Sigmoid colon (tissue), 7 donors: ENCODE results near the gene RASA1. TPM values are rescaled to one million over a fixed set of nuclear protein-coding genes. Genes with fewer than 3 reads are reported as not detected.

Experiments used
- DNase-seq: peaks from one replicate; pipeline ENCODE4 v3.0.0-alpha.2; 2019
- H3K27ac ChIP-seq, 4 donors: fragments of 200-600 bp; sonication (generic); one replicate each; pipeline ENCODE4 v1.5.1; 2016 to 2019; ENCODE audit warnings: mild to moderate bottlenecking in 1 of 4
- H3K27me3 ChIP-seq, 3 donors: fragments of 200-600 bp; sonication (generic); one replicate each; pipeline ENCODE4 v1.5.1; 2019; ENCODE audit warnings: mild to moderate bottlenecking in 1 of 3
- H3K36me3 ChIP-seq, 4 donors: fragments of 200-600 bp; sonication (generic); one replicate each; pipeline ENCODE4 v1.5.1; 2016 to 2019
- H3K4me1 ChIP-seq, 4 donors: fragments of 200-600 bp; sonication (generic); one replicate each; pipeline ENCODE4 v1.5.1; 2017 to 2019
- H3K4me3 ChIP-seq, 4 donors: fragments of 200-600 bp; sonication (generic); one replicate each; pipeline ENCODE4 v1.5.1; 2017 to 2019; ENCODE audit warnings: mild to moderate bottlenecking in 2 of 4, moderate library complexity in 1 of 4
- H3K9me3 ChIP-seq, 4 donors: fragments of 200-600 bp in 3 of 4; sonication (generic) in 3 of 4; one replicate each; pipeline versions ENCODE4 v1.5.1 to v1.6.1; 2013 to 2019
- EP300 ChIP-seq, 4 donors: sonication (generic); formaldehyde crosslinking; IDR thresholded peaks; one replicate each; pipeline ENCODE4 v1.6.1; 2017; ENCODE audit warnings: antibody characterized with exemption in 4 of 4
- POLR2A ChIP-seq, 2 donors: fragments of 450-650 bp; IDR thresholded peaks; one replicate each; pipeline ENCODE4 v1.6.1; 2016; ENCODE audit warnings: antibody characterized with exemption in 2 of 2, mild to moderate bottlenecking in 2 of 2, moderate library complexity in 2 of 2
- POLR2AphosphoS5 ChIP-seq, 4 donors: sonication (generic); formaldehyde crosslinking; IDR thresholded peaks; one replicate each; pipeline ENCODE4 v1.6.1; 2017; ENCODE audit warnings: antibody characterized with exemption in 4 of 4
- WGBS, 2 donors: extraction: QIAGEN DNeasy Blood & Tissue Kit; methylation state at CpG; one replicate each; pipeline ENCODE4 v1.1.7; 2013; 5-methylcytosine and 5-hydroxymethylcytosine counted together
- intact Hi-C: fragments of 100-400 bp; cut with DNase I; formaldehyde crosslinking; loops from one replicate; pipeline ENCODE4 v1.15.1; 2023
- polyA plus RNA-seq, 3 donors: library from polyadenylated mRNA; stranded (reverse); fragments of 200-250 nt; gene quantifications; one replicate each; pipeline ENCODE4 v1.2.3, GENCODE V29; 2013
- total RNA-seq, 4 donors: library from RNA; depleted of rRNA; stranded (reverse); fragments of >200 nt; gene quantifications; one replicate each; pipeline ENCODE4 v1.1.0, GENCODE V29; 2016
- TF ChIP-seq, protein P1 (sequence below), 4 experiments: fragments of 450-650 bp in 3 of 4; fragments of 200-600 bp in 1 of 4; IDR thresholded peaks; one replicate each; pipeline ENCODE4 v1.5.1; 2016 to 2019; ENCODE audit warnings: antibody characterized with exemption in 4 of 4, mild to moderate bottlenecking in 3 of 4, moderate library complexity in 2 of 4
- donor health status: healthy with polysubstance abuse.
- donor health status: Bipolar disorder and iron deficiency.
- donor health status: healthy.

RASA1 gene
- total and polyA plus RNA-seq, 7 donors: 9.0 to 30.0 (median 22.7) TPM

DNA sequence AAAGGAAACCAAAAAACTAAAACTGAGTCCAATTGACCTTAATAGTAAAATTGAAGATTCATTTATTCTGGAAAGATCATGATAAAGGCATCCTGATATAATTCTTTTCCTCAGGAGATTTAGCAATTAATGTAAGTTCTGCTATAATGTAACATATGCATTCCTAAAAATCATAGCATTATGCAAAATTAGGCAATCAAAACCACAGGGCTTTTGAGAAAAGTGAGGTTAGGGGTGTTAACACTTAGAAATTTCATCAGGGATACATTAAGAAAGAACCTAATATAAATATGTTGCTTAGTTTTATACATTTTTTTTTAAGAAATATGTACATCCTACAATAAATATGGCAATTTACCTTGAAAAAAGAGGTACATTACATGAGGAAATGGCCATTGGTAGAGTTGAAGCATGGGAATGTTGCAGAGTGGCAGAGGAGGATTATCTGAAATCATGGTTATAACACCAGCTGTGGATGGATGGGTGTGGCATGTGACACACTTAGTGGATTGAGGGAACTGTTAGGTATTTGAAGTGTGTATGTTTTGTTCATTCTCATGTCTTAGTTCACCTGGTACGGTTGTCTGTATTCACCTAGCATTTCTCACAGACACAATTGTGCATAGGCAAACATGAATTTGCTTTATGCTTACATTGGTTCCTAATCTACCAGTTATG, 94.0 kb downstream of the RASA1 start:
- intact Hi-C loops: no loop called here
- Histone ChIP-seq H3K36me3 (peaks cover 0 to 42% (median 0%) of the 10 kb centered on the region in 4 donors), H3K27ac (no peak overlapping the region), H3K9me3 (no peaks in the 10 kb centered on the region), H3K4me1 (no peaks in the 10 kb centered on the region), H3K4me3 (no peak overlapping the region), H3K27me3 (no peaks in the 10 kb centered on the region)
- no peak for DNase-seq
- TF ChIP-seq POLR2AphosphoS5 (IDR thresholded peaks at IDR 0.05) (no peak), EP300 (IDR thresholded peaks at IDR 0.05) (no peak), POLR2A (IDR thresholded peaks at IDR 0.05) (no peak)
- TF ChIP-seq, protein P1, sequence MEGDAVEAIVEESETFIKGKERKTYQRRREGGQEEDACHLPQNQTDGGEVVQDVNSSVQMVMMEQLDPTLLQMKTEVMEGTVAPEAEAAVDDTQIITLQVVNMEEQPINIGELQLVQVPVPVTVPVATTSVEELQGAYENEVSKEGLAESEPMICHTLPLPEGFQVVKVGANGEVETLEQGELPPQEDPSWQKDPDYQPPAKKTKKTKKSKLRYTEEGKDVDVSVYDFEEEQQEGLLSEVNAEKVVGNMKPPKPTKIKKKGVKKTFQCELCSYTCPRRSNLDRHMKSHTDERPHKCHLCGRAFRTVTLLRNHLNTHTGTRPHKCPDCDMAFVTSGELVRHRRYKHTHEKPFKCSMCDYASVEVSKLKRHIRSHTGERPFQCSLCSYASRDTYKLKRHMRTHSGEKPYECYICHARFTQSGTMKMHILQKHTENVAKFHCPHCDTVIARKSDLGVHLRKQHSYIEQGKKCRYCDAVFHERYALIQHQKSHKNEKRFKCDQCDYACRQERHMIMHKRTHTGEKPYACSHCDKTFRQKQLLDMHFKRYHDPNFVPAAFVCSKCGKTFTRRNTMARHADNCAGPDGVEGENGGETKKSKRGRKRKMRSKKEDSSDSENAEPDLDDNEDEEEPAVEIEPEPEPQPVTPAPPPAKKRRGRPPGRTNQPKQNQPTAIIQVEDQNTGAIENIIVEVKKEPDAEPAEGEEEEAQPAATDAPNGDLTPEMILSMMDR (IDR thresholded peaks at IDR 0.05): no peak
- WGBS, 2 donors: 89 to 93% methylated on average over 1 of the region's 1 CpG

DNA sequence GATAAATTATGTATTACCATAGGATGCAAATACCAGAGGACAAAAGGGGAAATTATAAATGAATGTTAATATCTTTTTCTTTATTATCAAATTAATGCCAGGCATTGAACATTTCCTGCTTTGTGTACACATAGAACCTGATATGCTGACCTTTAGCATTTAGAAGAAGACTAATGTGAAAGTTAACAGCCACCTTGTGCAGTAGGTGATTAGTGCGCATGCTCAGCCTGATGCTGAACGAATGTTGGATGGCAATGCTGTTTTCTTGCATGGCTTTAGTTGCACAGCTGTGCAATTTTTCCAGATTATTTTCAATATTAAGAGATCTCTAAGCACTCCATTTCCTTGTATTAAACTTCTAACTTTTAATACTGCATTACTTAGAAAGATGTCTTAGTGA, 99.6 kb downstream of the RASA1 start:
- Histone ChIP-seq H3K27ac (no peak overlapping the region), H3K4me3 (no peak overlapping the region), H3K9me3 (no peaks in the 10 kb centered on the region), H3K36me3 (peaks cover 0 to 59% (median 0%) of the 10 kb centered on the region in 4 donors), H3K4me1 (no peaks in the 10 kb centered on the region), H3K27me3 (no peaks in the 10 kb centered on the region)
- 95 to 97% methylated on average over 2 of the region's 2 CpGs for WGBS, 2 donors
- intact Hi-C loops: no loop called here
- DNase-seq: no peak
- TF ChIP-seq POLR2A (IDR thresholded peaks at IDR 0.05) (no peak), EP300 (IDR thresholded peaks at IDR 0.05) (no peak), POLR2AphosphoS5 (IDR thresholded peaks at IDR 0.05) (no peak)
- TF ChIP-seq, protein P1 (IDR thresholded peaks at IDR 0.05): no peak

- TF ChIP-seq EP300 (IDR thresholded peaks at IDR 0.05) (no peak), POLR2A (IDR thresholded peaks at IDR 0.05) (no peak), POLR2AphosphoS5 (IDR thresholded peaks at IDR 0.05) (no peak)
- TF ChIP-seq, protein P1 (IDR thresholded peaks at IDR 0.05): no peak
- 94 to 98% methylated on average over 3 of the region's 3 CpGs for WGBS, 2 donors
- DNase-seq: no peak
- Histone ChIP-seq H3K27me3 (no peaks in the 10 kb centered on the region), H3K4me3 (no peak overlapping the region), H3K4me1 (no peaks in the 10 kb centered on the region), H3K9me3 (no peaks in the 10 kb centered on the region), H3K27ac (no peak overlapping the region), H3K36me3 (peaks cover 0 to 65% (median 0%) of the 10 kb centered on the region in 4 donors)
- intact Hi-C loops: no loop called here
Observed at GRCh38 chr5:87368601-87369000, 100.9 kb downstream of the RASA1 start.

GRCh38 chr5:87369431-87369830, 101.7 kb downstream of the RASA1 start:
- Histone ChIP-seq H3K27me3 (no peaks in the 10 kb centered on the region), H3K36me3 (peaks cover 0 to 63% (median 0%) of the 10 kb centered on the region in 4 donors), H3K4me3 (no peak overlapping the region), H3K27ac (no peak overlapping the region), H3K4me1 (no peaks in the 10 kb centered on the region), H3K9me3 (no peaks in the 10 kb centered on the region)
- intact Hi-C loops: no loop called here
- TF ChIP-seq, protein P1 (IDR thresholded peaks at IDR 0.05): no peak
- TF ChIP-seq EP300 (IDR thresholded peaks at IDR 0.05) (no peak), POLR2AphosphoS5 (IDR thresholded peaks at IDR 0.05) (no peak), POLR2A (IDR thresholded peaks at IDR 0.05) (no peak)
- DNase-seq: no peak

- intact Hi-C loops: no loop called here
- Histone ChIP-seq H3K27me3 (no peaks in the 10 kb centered on the region), H3K27ac (no peak overlapping the region), H3K4me1 (no peaks in the 10 kb centered on the region), H3K4me3 (no peak overlapping the region), H3K9me3 (no peaks in the 10 kb centered on the region), H3K36me3 (peaks cover 0 to 72% (median 9%) of the 10 kb centered on the region in 4 donors)
- no peak for DNase-seq
- 88 to 91% methylated on average over 2 of the region's 2 CpGs for WGBS, 2 donors
- TF ChIP-seq, protein P1 (IDR thresholded peaks at IDR 0.05): no peak
- no peak for TF ChIP-seq POLR2A (IDR thresholded peaks at IDR 0.05)
- no peak for TF ChIP-seq EP300 (IDR thresholded peaks at IDR 0.05)
- no peak for TF ChIP-seq POLR2AphosphoS5 (IDR thresholded peaks at IDR 0.05)
Observed at GRCh38 chr5:87372705-87373104, 105.0 kb downstream of the RASA1 start.
